Upper lobe of left lung (tissue), 6 donors: ENCODE data around the gene STIM1. TPM values are rescaled to one million over a fixed set of nuclear protein-coding genes. Genes with fewer than 3 reads are reported as not detected.
"Not testable (repeated sequence)": the region's sequence is repeated elsewhere in the genome, so short reads cannot be mapped to it uniquely, and the experiment has no call there.

Experiments
- ATAC-seq, 2 donors: fragments of 200-7000 bp; cut with Tn5 transposase; one replicate each; pipeline ENCODE4 v1.9.1; 2022; ENCODE audit warnings: mild to moderate bottlenecking in 2 of 2, moderate library complexity in 2 of 2; ENCODE audit not compliant: low FRiP score in 2 of 2
- DNase-seq, 2 donors: peaks; one replicate each; pipeline ENCODE4 v3.0.0-alpha.2; 2019 to 2020
- H3K27ac ChIP-seq, 4 donors: fragments of 200-600 bp; sonication (generic); one replicate each; pipeline ENCODE4 v1.5.1; 2016 to 2019
- H3K27me3 ChIP-seq, 4 donors: fragments of 200-600 bp; sonication (generic); one replicate each; pipeline ENCODE4 v1.5.1; 2017 to 2019
- H3K36me3 ChIP-seq, 4 donors: fragments of 200-600 bp; sonication (generic); one replicate each; pipeline ENCODE4 v1.5.1; 2016 to 2019
- H3K4me1 ChIP-seq, 4 donors: fragments of 200-600 bp; sonication (generic); one replicate each; pipeline ENCODE4 v1.5.1; 2018 to 2019
- H3K4me3 ChIP-seq, 4 donors: fragments of 200-600 bp; sonication (generic); one replicate each; pipeline ENCODE4 v1.5.1; 2017 to 2019; ENCODE audit warnings: mild to moderate bottlenecking in 2 of 4, moderate library complexity in 1 of 4
- H3K9me3 ChIP-seq, 4 donors: fragments of 200-600 bp; sonication (generic); one replicate each; pipeline ENCODE4 v1.5.1; 2018 to 2019
- CTCF ChIP-seq, 6 experiments: fragments of 450-650 bp in 4 of 6; fragments of 200-600 bp in 2 of 6; sonication (generic) in 2 of 6; IDR thresholded peaks; one replicate each; pipeline ENCODE4 v1.5.1; 2016 to 2019; ENCODE audit warnings: antibody characterized with exemption in 6 of 6
- EP300 ChIP-seq, 4 donors: sonication (generic); formaldehyde crosslinking; IDR thresholded peaks; one replicate each; pipeline ENCODE4 v1.5.1; 2017; ENCODE audit warnings: antibody characterized with exemption in 4 of 4, control low read depth in 2 of 4
- POLR2A ChIP-seq, 4 donors: fragments of 450-650 bp; IDR thresholded peaks; one replicate each; pipeline ENCODE4 v1.5.1; 2016 to 2017; ENCODE audit warnings: antibody characterized with exemption in 4 of 4, mild to moderate bottlenecking in 2 of 4
- POLR2AphosphoS5 ChIP-seq, 2 donors: sonication (generic); formaldehyde crosslinking; IDR thresholded peaks; one replicate each; pipeline ENCODE4 v1.5.1; 2017; ENCODE audit warnings: antibody characterized with exemption in 2 of 2
- WGBS, 2 donors: methylation state at CpG; one replicate each; pipeline ENCODE4 v1.1.5; 2017 to 2018; 5-methylcytosine and 5-hydroxymethylcytosine counted together
- total RNA-seq, 6 donors: library from RNA; depleted of rRNA in 4 of 6; stranded (reverse); fragments of >200 nt in 4 of 6; gene quantifications; one replicate each; pipeline versions ENCODE4 v1.1.0 to v1.2.1, GENCODE V29; 2016 to 2021
- donor health status: DM: no; HTN: no; CAD: no; lungs with moderate emphysema.
- donor health status: DM: no; HTN: yes; CAD: no; lungs with severe emphysema.

STIM1 gene
- total RNA-seq, 6 donors from 2014 or later: 39.7 to 81.8 (median 56.5) TPM

GRCh38 chr11:4044976-4045646 is 189.6 kb downstream of the STIM1 start:
- Histone ChIP-seq H3K9me3 (no peaks in the 10 kb centered on the region), H3K27ac (no peak overlapping the region)
- TF ChIP-seq CTCF (IDR thresholded peaks at IDR 0.05) (no peak), POLR2AphosphoS5 (IDR thresholded peaks at IDR 0.05) (no peak), POLR2A (IDR thresholded peaks at IDR 0.05) (no peak), EP300 (IDR thresholded peaks at IDR 0.05) (no peak)

GRCh38 chr11:4048340-4048739 is 192.9 kb downstream of the STIM1 start:
- Histone ChIP-seq H3K4me1 (peaks cover 0 to 7% (median 1%) of the 10 kb centered on the region in 4 donors), H3K27ac (no peak overlapping the region)
- TF ChIP-seq EP300 (IDR thresholded peaks at IDR 0.05) (no peak), POLR2AphosphoS5 (IDR thresholded peaks at IDR 0.05) (no peak), CTCF (IDR thresholded peaks at IDR 0.05) (no peak), POLR2A (IDR thresholded peaks at IDR 0.05) (no peak)

More at GRCh38 chr11:4044976-4045646, 189.6 kb downstream of the STIM1 start:
- no peak overlapping the region for H3K4me3 ChIP-seq
- ATAC-seq (no peak), DNase-seq (no peak)
- 49 to 52% methylated on average over 4 of the region's 4 CpGs for WGBS, 2 donors
- H3K27me3 ChIP-seq: no peaks in the 10 kb centered on the region
- H3K36me3 ChIP-seq: no peaks in the 10 kb centered on the region
- H3K4me1 ChIP-seq: peaks cover 0 to 7% (median 1%) of the 10 kb centered on the region in 4 donors

GRCh38 chr11:4049006-4049405 is 193.5 kb downstream of the STIM1 start:
- WGBS, 2 donors: 66 to 77% methylated on average over 4 of the region's 4 CpGs
- peak in 1 of 2 donors; percentile 39 for ATAC-seq

More at GRCh38 chr11:4048340-4048739, 192.9 kb downstream of the STIM1 start:
- Histone ChIP-seq H3K9me3 (no peaks in the 10 kb centered on the region), H3K27me3 (no peaks in the 10 kb centered on the region), H3K4me3 (no peak overlapping the region), H3K36me3 (peaks cover 0 to 3% (median 0%) of the 10 kb centered on the region in 4 donors)
- no peak for ATAC-seq
- no peak for DNase-seq

GRCh38 chr11:4050138-4050537 is 194.7 kb downstream of the STIM1 start:
- peaks cover 0 to 2% (median 0%) of the 10 kb centered on the region in 4 donors for H3K4me1 ChIP-seq
- H3K4me3 ChIP-seq: no peak overlapping the region
- no peak overlapping the region for H3K27ac ChIP-seq
- 75% methylated on average over 1 of the region's 1 CpG for WGBS, 2 donors
- DNase-seq: no peak
- H3K27me3 ChIP-seq: no peaks in the 10 kb centered on the region
- no peaks in the 10 kb centered on the region for H3K9me3 ChIP-seq
- ATAC-seq: no peak
- TF ChIP-seq POLR2A (IDR thresholded peaks at IDR 0.05): no peak
- no peak for TF ChIP-seq CTCF (IDR thresholded peaks at IDR 0.05)
- TF ChIP-seq EP300 (IDR thresholded peaks at IDR 0.05): no peak
- TF ChIP-seq POLR2AphosphoS5 (IDR thresholded peaks at IDR 0.05): no peak
- peaks cover 0 to 3% (median 0%) of the 10 kb centered on the region in 4 donors for H3K36me3 ChIP-seq

More at GRCh38 chr11:4049006-4049405, 193.5 kb downstream of the STIM1 start:
- H3K27me3 ChIP-seq: no peaks in the 10 kb centered on the region
- DNase-seq: no peak
- H3K4me1 ChIP-seq: peaks cover 0 to 7% (median 1%) of the 10 kb centered on the region in 4 donors
- H3K27ac ChIP-seq: no peak overlapping the region
- peaks cover 0 to 3% (median 0%) of the 10 kb centered on the region in 4 donors for H3K36me3 ChIP-seq
- no peaks in the 10 kb centered on the region for H3K9me3 ChIP-seq
- no peak overlapping the region for H3K4me3 ChIP-seq
- TF ChIP-seq EP300 (IDR thresholded peaks at IDR 0.05) (no peak), POLR2A (IDR thresholded peaks at IDR 0.05) (no peak), POLR2AphosphoS5 (IDR thresholded peaks at IDR 0.05) (no peak), CTCF (IDR thresholded peaks at IDR 0.05) (no peak)

GRCh38 chr11:4053200-4053599 is 197.7 kb downstream of the STIM1 start:
- not testable (repeated sequence) for H3K27me3 ChIP-seq, H3K9me3 ChIP-seq, ATAC-seq, H3K4me1 ChIP-seq, H3K27ac ChIP-seq, DNase-seq, H3K4me3 ChIP-seq
- WGBS, 2 donors: 71 to 90% methylated on average over 4 of the region's 4 CpGs
- H3K36me3 ChIP-seq: peaks cover 0 to 12% (median 2%) of the 10 kb centered on the region in 4 donors
